ENCODE measurements around the gene CA10. TPM values are rescaled to one million over a fixed set of nuclear protein-coding genes. Genes with fewer than 3 reads are reported as not detected.

CA10 gene
- polyA plus RNA-seq, 1 donor = 14.7 TPM

GRCh38 chr17:52147872-52148271 lies 10.6 kb downstream of the CA10 start:
- no peak for DNase-seq

DNA sequence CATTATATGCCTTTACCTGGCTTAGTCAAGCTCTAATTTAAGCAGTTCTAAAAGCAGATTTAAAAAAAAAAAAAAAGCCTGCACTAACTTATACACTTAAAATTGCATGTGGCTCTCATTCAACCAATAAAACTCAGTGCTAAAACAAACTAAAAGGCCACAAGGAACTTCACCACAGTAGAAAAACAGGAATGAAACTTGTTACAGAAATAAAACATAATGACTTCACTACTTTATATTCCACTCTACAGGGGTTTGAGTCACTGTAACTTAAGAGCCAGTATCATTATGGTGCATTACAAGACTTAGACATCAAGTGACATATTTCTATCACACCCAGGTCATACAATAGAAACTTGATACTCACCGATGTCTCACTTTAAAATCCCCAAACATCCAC lies 11.1 kb downstream of the CA10 start:
- no peak for DNase-seq

DNA sequence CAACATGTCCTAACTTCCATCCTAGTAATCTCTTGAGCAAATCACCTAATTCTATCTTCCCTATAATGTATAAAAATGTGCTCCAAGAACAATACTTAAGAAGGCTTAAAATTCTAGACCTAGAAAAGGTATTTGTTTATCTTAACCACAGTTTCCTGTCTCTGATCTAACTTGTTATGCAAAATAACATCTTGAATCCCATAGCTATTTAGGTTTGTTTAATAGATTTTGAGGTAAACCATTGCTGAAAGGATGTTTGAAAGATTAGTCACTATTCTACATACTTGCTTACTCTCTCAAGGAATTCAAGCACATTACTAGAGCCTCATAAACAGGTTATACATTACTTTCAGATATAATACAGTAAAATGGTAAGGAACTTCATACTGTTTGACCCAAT lies 13.0 kb downstream of the CA10 start:
- no peak for DNase-seq

- DNase-seq = no peak
Observed at GRCh38 chr17:52143542-52143941, 15.0 kb downstream of the CA10 start.

- no peak for DNase-seq
Observed at GRCh38 chr17:52140601-52141000, 17.9 kb downstream of the CA10 start.

- DNase-seq = no peak
Observed at GRCh38 chr17:52138752-52139151, 19.8 kb downstream of the CA10 start.

DNA sequence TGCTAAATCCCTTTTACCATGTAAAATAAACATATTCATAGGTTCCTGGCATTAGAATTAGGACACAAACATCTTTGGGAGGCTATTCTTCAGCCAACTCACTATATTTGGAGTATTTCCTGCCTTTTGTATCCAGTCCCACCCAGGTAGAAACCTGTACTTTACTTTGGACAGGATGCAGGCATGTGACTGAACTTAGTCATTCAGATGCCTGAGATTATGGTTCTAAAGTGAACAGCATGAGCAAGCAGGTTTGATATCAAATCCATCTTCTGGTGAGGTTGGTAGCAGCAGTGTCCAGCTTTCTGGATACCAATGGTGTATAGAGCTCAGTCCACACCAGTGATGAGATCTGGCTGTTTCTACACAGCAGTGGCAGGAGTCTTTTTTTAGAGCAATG lies 20.2 kb downstream of the CA10 start:
- DNase-seq = no peak

GRCh38 chr17:52136166-52136565 lies 22.3 kb downstream of the CA10 start:
- peak; percentile 24 for DNase-seq

- no peak for DNase-seq
Observed at GRCh38 chr17:52134641-52135040, 23.9 kb downstream of the CA10 start.

DNA sequence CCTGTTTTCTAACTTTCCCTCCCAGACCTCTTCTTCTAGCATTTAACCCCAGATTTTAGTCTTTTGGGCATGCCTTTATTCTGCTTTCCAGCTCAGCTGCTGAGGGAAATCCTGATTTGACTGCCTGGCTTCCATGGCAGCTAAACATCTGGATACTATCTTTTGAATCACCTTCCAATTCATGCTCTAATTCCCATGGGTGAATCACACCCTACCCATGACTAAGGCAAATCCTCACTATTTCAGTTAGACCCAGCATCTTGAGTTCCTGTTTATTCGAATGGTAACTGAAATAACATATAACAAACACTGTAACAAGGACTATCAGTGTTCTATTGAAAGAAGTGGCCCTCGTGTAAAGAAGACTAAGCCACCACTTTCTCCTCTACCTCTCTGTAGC lies 29.8 kb downstream of the CA10 start:
- no peak for DNase-seq

DNA sequence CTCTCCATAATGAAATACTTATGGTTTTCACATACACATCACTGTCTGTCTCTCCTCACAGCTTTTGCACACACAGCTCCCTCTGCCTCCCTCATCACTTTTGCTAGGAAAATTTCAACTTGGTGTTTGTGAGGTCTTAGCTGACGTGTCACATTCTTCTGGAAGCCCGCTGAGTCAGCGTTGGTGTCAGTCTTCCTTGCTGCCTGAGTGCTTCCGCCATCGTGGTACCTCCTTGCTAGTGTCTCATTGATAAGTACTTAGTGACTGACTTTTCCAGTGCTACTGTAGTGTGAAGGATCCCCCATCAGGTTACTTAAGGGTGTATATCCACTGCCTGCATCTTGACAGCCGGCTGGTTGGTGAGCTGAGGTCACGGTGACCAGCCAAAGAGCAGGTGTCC lies 33.5 kb downstream of the CA10 start:
- no peak for DNase-seq

DNA sequence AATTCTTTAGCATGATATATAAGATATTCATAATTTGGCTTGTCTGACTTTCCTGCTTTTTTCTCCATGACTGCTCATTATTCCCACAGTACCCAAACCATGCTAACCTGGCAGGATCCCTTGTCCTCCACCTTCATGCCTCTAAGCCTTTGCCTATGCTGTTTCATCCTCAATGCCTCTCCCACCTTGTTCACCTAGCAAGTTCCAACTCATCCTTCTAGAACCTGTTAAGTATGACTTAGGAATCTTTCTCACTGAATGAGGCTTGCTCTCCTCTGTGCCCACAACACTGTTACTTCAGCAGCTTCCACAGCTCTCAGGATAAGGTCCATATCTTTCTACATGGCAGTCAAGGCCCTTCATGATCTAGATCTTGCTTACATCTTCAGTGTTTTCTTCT lies 34.0 kb downstream of the CA10 start:
- no peak for DNase-seq

DNA sequence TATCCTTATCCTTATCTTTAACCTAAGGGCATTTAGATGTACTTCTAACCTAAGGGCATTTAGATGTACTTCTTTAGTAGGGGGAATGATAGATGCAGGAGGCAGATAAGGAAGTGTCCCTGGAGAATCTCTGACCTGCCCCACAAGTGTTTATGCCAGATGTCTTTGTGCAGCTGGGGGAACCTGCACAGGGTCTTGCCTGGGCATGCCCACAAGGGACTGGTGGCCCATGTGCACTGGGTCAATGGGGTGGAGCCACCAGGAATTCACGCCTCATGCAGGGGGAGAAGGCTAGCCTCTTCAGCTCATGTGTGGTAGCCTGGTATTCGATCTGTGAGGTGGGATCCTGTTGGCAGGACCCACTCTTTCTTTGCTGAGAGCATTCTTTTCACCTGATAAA lies 38.0 kb downstream of the CA10 start:
- DNase-seq = no peak

- no peak for DNase-seq
Observed at GRCh38 chr17:52110923-52111581, 47.5 kb downstream of the CA10 start.

GRCh38 chr17:52106638-52107261 lies 51.8 kb downstream of the CA10 start:
- DNase-seq = peak; percentile 53

DNA sequence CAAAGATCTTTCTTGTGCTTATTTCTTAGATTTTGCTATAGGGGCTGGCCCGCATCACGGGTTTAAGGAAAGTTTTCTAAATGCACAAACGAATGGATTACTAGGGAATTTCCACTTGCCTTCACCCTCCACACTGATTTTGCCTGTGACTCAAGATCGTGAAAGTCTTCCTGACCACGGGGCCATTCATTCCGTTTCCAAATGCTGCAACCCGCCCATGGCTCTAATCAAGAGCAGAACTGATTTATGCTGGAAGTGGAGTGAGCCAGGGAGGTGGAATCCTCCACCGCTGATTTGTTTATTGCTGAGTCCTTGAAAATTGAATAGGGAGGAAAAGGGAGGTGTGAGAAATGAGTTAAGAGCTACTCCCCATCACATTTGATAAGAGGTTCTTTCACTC lies 52.4 kb downstream of the CA10 start:
- peak; percentile 3 for DNase-seq

DNA sequence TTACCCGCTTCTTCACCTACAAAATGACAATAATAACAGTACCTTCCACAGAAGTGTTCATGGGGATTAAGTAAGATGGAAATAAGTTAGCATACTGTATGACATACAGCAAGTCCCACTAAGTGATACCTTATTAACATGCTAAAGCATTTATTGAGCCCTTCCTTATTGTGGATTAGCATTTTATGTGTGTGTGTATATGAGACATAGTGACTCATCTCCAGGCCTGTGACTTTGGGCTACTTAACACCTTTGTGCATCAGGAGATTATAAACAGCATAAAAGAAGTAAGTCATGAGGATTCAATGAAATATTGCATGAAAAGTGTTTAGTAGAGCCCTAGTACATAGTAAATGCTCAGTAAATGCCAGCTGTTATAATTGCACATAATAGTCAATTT lies 52.9 kb downstream of the CA10 start:
- no peak for DNase-seq

DNA sequence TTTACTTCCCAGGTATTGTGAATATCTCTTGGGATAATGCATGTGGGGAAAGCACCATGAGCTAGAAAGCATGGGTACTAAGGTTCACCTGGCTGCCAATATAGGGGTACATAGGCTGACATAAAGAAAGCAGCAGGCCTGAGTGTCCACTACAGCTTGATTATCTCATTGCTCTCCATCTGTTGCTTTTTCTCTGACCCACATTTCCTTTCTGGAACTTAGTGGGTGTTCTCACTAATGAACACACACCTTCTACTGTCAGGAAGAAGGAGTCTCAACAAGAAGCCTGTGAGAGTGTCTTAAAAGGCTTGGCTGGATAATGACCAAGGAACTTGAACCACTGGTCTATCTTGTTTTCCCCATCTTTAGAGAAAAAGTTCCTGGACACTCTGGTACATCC lies 62.5 kb downstream of the CA10 start:
- no peak for DNase-seq

GRCh38 chr17:52084176-52084575 lies 74.3 kb downstream of the CA10 start:
- no peak for DNase-seq

DNA sequence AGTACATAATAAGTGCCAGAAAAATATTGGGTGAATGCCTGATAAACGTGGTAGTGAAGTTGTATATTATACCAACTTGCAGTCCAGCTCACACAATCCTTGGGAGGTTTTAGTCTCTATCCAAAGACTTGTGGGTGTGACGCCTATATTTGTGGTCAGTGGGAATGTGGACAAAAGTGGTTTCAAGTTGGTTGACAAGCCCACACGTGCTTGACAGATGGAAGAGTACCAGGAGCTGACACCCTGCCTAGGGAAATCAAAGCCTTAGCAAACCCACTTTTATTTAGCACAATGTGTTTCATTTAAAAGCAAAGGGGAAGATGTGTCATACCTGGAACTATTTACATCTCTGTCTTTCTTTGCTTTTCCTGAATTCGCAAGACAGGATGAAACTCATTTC lies 79.0 kb downstream of the CA10 start:
- DNase-seq = no peak

GRCh38 chr17:52071712-52072111 lies 86.8 kb downstream of the CA10 start:
- no peak for DNase-seq

GRCh38 chr17:52064791-52065211 lies 93.7 kb downstream of the CA10 start:
- no peak for DNase-seq

DNA sequence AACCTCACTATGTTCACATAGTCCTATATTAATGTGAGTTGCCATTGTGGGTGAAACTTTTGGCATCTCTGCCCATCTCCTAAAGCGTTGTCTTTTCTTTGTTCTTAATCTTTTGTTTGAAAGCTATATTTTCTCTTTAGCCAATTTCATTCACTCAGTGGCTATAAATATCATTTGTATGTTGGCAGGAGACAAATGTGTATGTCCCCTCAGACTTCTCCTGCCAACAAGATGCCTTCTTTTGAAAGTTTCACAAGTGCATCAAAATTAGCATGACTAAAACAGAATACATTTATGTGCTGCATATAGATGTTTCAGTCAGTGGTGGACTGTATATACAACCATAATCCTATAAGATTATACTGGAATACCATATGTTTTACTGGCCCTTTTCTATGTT lies 109.0 kb downstream of the CA10 start:
- no peak for DNase-seq

DNA sequence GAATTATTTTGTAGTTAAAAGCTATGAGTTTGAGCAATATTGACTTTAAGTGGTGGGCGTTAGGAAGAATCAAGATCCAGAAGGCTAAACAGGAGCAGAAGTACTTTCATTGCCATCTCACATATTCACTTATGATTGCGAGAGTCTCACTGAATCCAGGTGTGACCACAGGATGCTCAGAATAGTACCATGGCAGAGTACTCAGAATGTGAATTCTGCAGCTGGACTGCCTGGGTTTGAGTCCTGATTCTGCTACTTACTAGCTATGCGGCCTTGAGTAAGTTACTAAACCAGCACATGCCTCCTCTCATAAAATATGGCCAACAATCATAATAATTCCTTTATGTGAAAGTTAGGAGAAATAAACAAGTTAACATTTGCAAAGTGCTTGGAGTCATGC lies 109.5 kb downstream of the CA10 start:
- no peak for DNase-seq
